Retinal pigment epithelial cell (primary cell): ENCODE measurements around the gene CLCN4.

ENCODE experiments used
- DNase-seq: peaks from one replicate; pipeline ENCODE4 v3.0.0-alpha.2; 2010; ENCODE audit warnings: low read depth
- H3K4me3 ChIP-seq: 2 replicates; pipeline ENCODE4 v1.5.1; 2011; ENCODE audit warnings: mild to moderate bottlenecking, low read length, control low read depth, moderate library complexity
- CTCF ChIP-seq: conservative IDR thresholded peaks from 2 replicates; pipeline ENCODE4 v1.5.1; 2011; ENCODE audit warnings: low read depth, low read length, control low read depth, inconsistent platforms

CLCN4 gene

GRCh38 chrX:10246846-10247245 lies 90.1 kb downstream of the CLCN4 start:
- no peak overlapping the region for H3K4me3 ChIP-seq
- DNase-seq = no peak
- no peak for TF ChIP-seq CTCF

DNA sequence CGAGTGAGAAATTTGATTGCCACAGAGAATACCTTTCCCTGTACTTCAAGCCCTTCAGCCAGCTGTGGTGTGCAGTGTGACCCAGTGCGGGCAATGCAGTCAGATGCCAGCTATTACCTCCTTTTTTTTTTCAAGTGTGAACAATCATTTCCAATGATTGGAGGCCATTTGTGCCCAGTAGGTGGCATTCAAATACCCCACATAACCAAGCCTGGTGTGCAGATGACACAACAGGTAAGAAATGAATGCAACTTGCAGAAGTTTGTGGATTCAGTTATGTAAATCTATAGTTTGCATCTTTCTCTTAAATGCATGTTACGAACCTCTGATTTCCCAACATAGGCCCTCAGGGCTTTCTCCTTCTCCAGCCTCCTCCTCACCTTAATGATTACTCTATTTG lies 98.0 kb downstream of the CLCN4 start:
- peak; percentile 31 for TF ChIP-seq CTCF
- no peak overlapping the region for H3K4me3 ChIP-seq
- no peak for DNase-seq

- H3K4me3 ChIP-seq = no peak overlapping the region
- peak; percentile 24 for DNase-seq
- TF ChIP-seq CTCF = no peak
These were observed 102.9 kb downstream of the CLCN4 start for GRCh38 chrX:10259716-10260115.

- no peak for TF ChIP-seq CTCF
- no peak overlapping the region for H3K4me3 ChIP-seq
- no peak for DNase-seq
These were observed 109.0 kb downstream of the CLCN4 start for GRCh38 chrX:10265775-10266174.

DNA sequence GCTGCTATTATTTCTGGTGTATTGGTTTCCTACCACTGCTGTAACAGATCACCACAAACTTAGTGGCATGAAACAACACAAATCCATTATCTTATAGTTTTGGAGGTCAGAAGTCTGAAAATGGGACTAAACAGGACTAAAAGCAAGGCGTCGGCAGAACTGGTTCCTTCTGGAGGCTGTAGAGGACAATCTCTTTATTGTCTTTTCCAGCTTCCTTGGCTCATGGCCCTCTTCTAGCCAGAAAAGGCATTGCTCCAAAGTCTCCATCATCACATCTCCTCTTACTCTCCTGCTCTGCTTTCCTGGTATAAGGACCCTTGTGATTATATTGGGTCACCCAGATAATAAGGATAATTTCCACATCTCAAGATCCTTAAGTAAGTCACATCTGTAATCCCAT lies 121.9 kb downstream of the CLCN4 start:
- no peak for TF ChIP-seq CTCF
- no peak for DNase-seq
- no peak overlapping the region for H3K4me3 ChIP-seq

GRCh38 chrX:10280071-10280470 lies 123.3 kb downstream of the CLCN4 start:
- TF ChIP-seq CTCF = no peak
- no peak for DNase-seq
- H3K4me3 ChIP-seq = no peak overlapping the region

DNA sequence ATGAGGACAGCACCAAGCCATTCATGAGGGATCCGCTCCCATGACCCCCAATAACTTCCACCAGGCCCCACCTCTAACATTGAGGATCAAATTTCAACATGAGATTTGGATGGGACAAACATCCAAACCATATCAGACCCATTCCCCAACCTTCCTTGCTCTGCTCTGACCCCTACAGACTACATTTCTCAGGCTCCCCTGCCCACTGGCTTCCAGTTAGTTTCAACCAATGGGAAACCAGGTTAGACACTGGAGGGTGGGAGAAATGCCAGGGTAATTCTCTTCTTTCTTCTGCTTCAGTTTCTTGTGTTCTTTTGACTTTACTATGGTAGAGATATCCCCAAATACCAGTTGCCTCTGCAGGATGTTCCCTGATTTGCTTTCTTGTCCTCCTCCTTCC lies 125.7 kb downstream of the CLCN4 start:
- H3K4me3 ChIP-seq = no peak overlapping the region
- no peak for DNase-seq
- no peak for TF ChIP-seq CTCF
